HepG2 (cell line): ENCODE measurements around the gene AHSG. TPM values are rescaled to one million over a fixed set of nuclear protein-coding genes. Genes with fewer than 3 reads are reported as not detected.

Source experiments
- AKAP8 ChIP-seq: sonication (generic); formaldehyde crosslinking; IDR thresholded peaks from 2 replicates; pipeline ENCODE4 v1.5.1; 2020; ENCODE audit warnings: mild to moderate bottlenecking, missing genetic modification reagents
- HNF4G ChIP-seq, 2 experiments: sonication (generic) in 1 of 2; formaldehyde crosslinking in 1 of 2; IDR thresholded peaks; 2 replicates each; pipeline versions ENCODE4 v1.4.0 to v1.6.1; 2011 to 2020; ENCODE audit warnings: borderline replicate concordance in 2 of 2, low read depth in 2 of 2, mild to moderate bottlenecking in 2 of 2, low read length in 1 of 2, missing genetic modification reagents in 1 of 2, moderate library complexity in 1 of 2
- HOXD1 ChIP-seq: sonication (generic); formaldehyde crosslinking; IDR thresholded peaks from 2 replicates; pipeline ENCODE4 v1.5.0; 2020; ENCODE audit warnings: missing genetic modification reagents
- REL ChIP-seq: sonication (generic); formaldehyde crosslinking; conservative IDR thresholded peaks from 2 replicates; pipeline ENCODE4 v1.8.0; 2022; ENCODE audit warnings: mild to moderate bottlenecking, missing genetic modification reagents, moderate library complexity
- RFXAP ChIP-seq: sonication (generic); formaldehyde crosslinking; IDR thresholded peaks from 2 replicates; pipeline ENCODE4 v1.4.0; 2020; ENCODE audit warnings: missing genetic modification reagents, borderline replicate concordance
- RNF2 ChIP-seq: fragments of 450-650 bp; conservative IDR thresholded peaks from 2 replicates; pipeline ENCODE4 v1.6.1; 2016; ENCODE audit warnings: low read depth
- ZFP82 ChIP-seq: sonication (generic); formaldehyde crosslinking; IDR thresholded peaks from 2 replicates; pipeline ENCODE4 v1.5.1; 2020; ENCODE audit warnings: mild to moderate bottlenecking, missing genetic modification reagents, borderline replicate concordance
- ZNF530 ChIP-seq: sonication (generic); formaldehyde crosslinking; IDR thresholded peaks from 2 replicates; pipeline ENCODE4 v1.5.0; 2020; ENCODE audit warnings: low read depth, mild to moderate bottlenecking, missing genetic modification reagents
- ZNF589 ChIP-seq: sonication (generic); formaldehyde crosslinking; conservative IDR thresholded peaks from 2 replicates; pipeline ENCODE4 v1.8.0; 2022; ENCODE audit warnings: mild to moderate bottlenecking, moderate library complexity, missing genetic modification reagents
- polyA plus RNA-seq, 8 experiments: library from polyadenylated mRNA; depleted of rRNA in 3 of 8; stranded (reverse) in 7 of 8; unstranded in 1 of 8; fragments of >200 nt; fragmentation: Illumina TruSeq in 4 of 8; extraction: Trizol in 4 of 8; gene quantifications; 2 replicates each; pipeline versions ENCODE4 v1.2.1 to v1.2.3, GENCODE V29; 2011 to 2016; ENCODE audit warnings: low read depth in 4 of 8, missing spikeins in 1 of 8, mixed read lengths in 1 of 8; ENCODE audit not compliant: insufficient read depth in 1 of 8
- total RNA-seq, 5 experiments: library from RNA; depleted of rRNA; stranded (reverse); fragments of >200 nt; fragmentation: Illumina TruSeq; extraction: Trizol; gene quantifications; 2 replicates each; pipeline ENCODE4 v1.2.3, GENCODE V29; 2016; ENCODE audit warnings: low read depth in 1 of 5
- TF ChIP-seq, protein P1 (sequence below): sonication (generic); formaldehyde crosslinking; IDR thresholded peaks from 2 replicates; pipeline ENCODE4 v1.4.0; 2020; ENCODE audit warnings: missing genetic modification reagents
- TF ChIP-seq, protein P2 (sequence below): sonication (generic); formaldehyde crosslinking; IDR thresholded peaks from 2 replicates; pipeline ENCODE4 v1.4.0; 2020; ENCODE audit warnings: missing genetic modification reagents, borderline replicate concordance
- TF ChIP-seq, protein P3 (sequence below): sonication (generic); formaldehyde crosslinking; IDR thresholded peaks from 2 replicates; pipeline ENCODE4 v1.8.1; 2022; ENCODE audit warnings: low read depth, mild to moderate bottlenecking, missing genetic modification reagents

AHSG gene
- total and polyA plus RNA-seq, 2 of the 13 experiments (the other 11 are each of a cell fraction or from before 2014, with no cell fraction given), result 2,043 to 19,152 TPM

DNA sequence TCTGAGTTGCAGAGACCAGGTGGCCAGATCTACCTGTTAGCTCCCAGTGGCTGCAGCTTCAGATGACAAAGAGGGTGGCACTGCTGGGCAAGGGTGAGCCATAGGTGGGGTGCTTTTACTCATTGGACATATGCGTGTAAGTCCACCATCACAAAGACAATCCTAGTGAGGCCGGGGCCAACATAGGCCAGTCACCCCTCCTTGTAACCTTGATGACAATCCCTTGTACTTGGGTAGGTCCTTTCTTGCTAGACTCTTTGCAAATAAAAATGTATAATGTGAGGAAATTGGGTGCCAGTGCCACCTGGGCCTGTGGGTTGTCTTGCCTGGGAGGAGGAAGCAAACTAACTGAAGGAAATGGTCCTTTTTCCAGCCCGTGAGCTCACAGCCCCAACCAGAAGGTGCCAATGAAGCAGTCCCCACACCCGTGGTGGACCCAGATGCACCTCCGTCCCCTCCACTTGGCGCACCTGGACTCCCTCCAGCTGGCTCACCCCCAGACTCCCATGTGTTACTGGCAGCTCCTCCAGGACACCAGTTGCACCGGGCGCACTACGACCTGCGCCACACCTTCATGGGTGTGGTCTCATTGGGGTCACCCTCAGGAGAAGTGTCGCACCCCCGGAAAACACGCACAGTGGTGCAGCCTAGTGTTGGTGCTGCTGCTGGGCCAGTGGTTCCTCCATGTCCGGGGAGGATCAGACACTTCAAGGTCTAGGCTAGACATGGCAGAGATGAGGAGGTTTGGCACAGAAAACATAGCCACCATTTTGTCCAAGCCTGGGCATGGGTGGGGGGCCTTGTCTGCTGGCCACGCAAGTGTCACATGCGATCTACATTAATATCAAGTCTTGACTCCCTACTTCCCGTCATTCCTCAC, 7.6 kb downstream of the AHSG start (continued):
- TF ChIP-seq, protein P1, sequence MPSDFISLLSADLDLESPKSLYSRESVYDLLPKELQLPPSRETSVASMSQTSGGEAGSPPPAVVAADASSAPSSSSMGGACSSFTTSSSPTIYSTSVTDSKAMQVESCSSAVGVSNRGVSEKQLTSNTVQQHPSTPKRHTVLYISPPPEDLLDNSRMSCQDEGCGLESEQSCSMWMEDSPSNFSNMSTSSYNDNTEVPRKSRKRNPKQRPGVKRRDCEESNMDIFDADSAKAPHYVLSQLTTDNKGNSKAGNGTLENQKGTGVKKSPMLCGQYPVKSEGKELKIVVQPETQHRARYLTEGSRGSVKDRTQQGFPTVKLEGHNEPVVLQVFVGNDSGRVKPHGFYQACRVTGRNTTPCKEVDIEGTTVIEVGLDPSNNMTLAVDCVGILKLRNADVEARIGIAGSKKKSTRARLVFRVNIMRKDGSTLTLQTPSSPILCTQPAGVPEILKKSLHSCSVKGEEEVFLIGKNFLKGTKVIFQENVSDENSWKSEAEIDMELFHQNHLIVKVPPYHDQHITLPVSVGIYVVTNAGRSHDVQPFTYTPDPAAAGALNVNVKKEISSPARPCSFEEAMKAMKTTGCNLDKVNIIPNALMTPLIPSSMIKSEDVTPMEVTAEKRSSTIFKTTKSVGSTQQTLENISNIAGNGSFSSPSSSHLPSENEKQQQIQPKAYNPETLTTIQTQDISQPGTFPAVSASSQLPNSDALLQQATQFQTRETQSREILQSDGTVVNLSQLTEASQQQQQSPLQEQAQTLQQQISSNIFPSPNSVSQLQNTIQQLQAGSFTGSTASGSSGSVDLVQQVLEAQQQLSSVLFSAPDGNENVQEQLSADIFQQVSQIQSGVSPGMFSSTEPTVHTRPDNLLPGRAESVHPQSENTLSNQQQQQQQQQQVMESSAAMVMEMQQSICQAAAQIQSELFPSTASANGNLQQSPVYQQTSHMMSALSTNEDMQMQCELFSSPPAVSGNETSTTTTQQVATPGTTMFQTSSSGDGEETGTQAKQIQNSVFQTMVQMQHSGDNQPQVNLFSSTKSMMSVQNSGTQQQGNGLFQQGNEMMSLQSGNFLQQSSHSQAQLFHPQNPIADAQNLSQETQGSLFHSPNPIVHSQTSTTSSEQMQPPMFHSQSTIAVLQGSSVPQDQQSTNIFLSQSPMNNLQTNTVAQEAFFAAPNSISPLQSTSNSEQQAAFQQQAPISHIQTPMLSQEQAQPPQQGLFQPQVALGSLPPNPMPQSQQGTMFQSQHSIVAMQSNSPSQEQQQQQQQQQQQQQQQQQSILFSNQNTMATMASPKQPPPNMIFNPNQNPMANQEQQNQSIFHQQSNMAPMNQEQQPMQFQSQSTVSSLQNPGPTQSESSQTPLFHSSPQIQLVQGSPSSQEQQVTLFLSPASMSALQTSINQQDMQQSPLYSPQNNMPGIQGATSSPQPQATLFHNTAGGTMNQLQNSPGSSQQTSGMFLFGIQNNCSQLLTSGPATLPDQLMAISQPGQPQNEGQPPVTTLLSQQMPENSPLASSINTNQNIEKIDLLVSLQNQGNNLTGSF, result peak; percentile 60; the same call in 1 of the 2 replicates
- TF ChIP-seq, protein P2, sequence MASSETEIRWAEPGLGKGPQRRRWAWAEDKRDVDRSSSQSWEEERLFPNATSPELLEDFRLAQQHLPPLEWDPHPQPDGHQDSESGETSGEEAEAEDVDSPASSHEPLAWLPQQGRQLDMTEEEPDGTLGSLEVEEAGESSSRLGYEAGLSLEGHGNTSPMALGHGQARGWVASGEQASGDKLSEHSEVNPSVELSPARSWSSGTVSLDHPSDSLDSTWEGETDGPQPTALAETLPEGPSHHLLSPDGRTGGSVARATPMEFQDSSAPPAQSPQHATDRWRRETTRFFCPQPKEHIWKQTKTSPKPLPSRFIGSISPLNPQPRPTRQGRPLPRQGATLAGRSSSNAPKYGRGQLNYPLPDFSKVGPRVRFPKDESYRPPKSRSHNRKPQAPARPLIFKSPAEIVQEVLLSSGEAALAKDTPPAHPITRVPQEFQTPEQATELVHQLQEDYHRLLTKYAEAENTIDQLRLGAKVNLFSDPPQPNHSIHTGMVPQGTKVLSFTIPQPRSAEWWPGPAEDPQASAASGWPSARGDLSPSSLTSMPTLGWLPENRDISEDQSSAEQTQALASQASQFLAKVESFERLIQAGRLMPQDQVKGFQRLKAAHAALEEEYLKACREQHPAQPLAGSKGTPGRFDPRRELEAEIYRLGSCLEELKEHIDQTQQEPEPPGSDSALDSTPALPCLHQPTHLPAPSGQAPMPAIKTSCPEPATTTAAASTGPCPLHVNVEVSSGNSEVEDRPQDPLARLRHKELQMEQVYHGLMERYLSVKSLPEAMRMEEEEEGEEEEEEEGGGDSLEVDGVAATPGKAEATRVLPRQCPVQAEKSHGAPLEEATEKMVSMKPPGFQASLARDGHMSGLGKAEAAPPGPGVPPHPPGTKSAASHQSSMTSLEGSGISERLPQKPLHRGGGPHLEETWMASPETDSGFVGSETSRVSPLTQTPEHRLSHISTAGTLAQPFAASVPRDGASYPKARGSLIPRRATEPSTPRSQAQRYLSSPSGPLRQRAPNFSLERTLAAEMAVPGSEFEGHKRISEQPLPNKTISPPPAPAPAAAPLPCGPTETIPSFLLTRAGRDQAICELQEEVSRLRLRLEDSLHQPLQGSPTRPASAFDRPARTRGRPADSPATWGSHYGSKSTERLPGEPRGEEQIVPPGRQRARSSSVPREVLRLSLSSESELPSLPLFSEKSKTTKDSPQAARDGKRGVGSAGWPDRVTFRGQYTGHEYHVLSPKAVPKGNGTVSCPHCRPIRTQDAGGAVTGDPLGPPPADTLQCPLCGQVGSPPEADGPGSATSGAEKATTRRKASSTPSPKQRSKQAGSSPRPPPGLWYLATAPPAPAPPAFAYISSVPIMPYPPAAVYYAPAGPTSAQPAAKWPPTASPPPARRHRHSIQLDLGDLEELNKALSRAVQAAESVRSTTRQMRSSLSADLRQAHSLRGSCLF, result no peak
- TF ChIP-seq ZNF530 (CRISPR knock-in tag) (no peak), RFXAP (CRISPR knock-in tag) (no peak), HOXD1 (CRISPR knock-in tag) (no peak), ZFP82 (CRISPR knock-in tag) (no peak; the same call in 1 of the 2 replicates), ZNF589 (CRISPR knock-in tag) (no peak; the same call in 1 of the 2 replicates), REL (CRISPR knock-in tag) (no peak; the same call in 1 of the 2 replicates), RNF2 (no peak), AKAP8 (peak; percentile 99), HNF4G (IDR thresholded peaks at IDR 0.05; ENCODE audit: borderline replicate concordance, low read depth, low read length) (no peak), HNF4G (CRISPR knock-in tag; IDR thresholded peaks at IDR 0.05; ENCODE audit: borderline replicate concordance, low read depth) (no peak)
- TF ChIP-seq, protein P3, sequence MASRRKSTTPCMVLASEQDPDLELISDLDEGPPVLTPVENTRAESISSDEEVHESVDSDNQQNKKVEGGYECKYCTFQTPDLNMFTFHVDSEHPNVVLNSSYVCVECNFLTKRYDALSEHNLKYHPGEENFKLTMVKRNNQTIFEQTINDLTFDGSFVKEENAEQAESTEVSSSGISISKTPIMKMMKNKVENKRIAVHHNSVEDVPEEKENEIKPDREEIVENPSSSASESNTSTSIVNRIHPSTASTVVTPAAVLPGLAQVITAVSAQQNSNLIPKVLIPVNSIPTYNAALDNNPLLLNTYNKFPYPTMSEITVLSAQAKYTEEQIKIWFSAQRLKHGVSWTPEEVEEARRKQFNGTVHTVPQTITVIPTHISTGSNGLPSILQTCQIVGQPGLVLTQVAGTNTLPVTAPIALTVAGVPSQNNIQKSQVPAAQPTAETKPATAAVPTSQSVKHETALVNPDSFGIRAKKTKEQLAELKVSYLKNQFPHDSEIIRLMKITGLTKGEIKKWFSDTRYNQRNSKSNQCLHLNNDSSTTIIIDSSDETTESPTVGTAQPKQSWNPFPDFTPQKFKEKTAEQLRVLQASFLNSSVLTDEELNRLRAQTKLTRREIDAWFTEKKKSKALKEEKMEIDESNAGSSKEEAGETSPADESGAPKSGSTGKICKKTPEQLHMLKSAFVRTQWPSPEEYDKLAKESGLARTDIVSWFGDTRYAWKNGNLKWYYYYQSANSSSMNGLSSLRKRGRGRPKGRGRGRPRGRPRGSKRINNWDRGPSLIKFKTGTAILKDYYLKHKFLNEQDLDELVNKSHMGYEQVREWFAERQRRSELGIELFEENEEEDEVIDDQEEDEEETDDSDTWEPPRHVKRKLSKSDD (CRISPR knock-in tag), result peak; percentile 84
